ENCODE measurements around the gene SKIC2.

- TF ChIP-seq CTCF (IDR thresholded peaks at IDR 0.05; ENCODE audit: low read depth, low read length, poor library complexity, severe bottlenecking) (peak; percentile 36), EZH2phosphoT487 (IDR thresholded peaks at IDR 0.05; ENCODE audit: borderline replicate concordance, low read length) (no peak)
Measured at GRCh38 chr6:31922942-31923341, 36.0 kb upstream of the SKIC2 start.
